SU-DHL-6 (cell line): ENCODE data around the gene SCO2.

Experiments used
- H2AFZ ChIP-seq: fragments of 200-600 bp; sonication (generic); 2 replicates; pipeline ENCODE4 v1.6.1; 2014; ENCODE audit warnings: low read depth, mild to moderate bottlenecking, moderate library complexity, mixed read lengths, antibody characterized with exemption, low read length; ENCODE audit not compliant: severe bottlenecking
- H3F3A ChIP-seq: fragments of 200-600 bp; shearing (Covaris generic); 2 replicates; pipeline ENCODE4 v1.6.0; 2016; ENCODE audit warnings: antibody characterized with exemption, mild to moderate bottlenecking; ENCODE audit not compliant: insufficient read depth
- H3K27ac ChIP-seq: fragments of 200-600 bp; sonication (generic); 2 replicates; pipeline ENCODE4 v1.5.1; 2016; ENCODE audit warnings: low read depth, mild to moderate bottlenecking, low read length, moderate library complexity, mixed read lengths
- H3K27me3 ChIP-seq: fragments of 200-600 bp; sonication (generic), shearing (Covaris generic); 2 replicates; pipeline ENCODE4 v1.6.0; 2014; ENCODE audit warnings: mild to moderate bottlenecking, low read length
- H3K36me3 ChIP-seq: fragments of 200-600 bp; sonication (generic); 2 replicates; pipeline ENCODE4 v1.6.1; 2014; ENCODE audit warnings: mild to moderate bottlenecking, low read length, mixed read lengths
- H3K4me2 ChIP-seq: fragments of 300-600, 200-600 bp; shearing (Covaris generic), sonication (generic); 2 replicates; pipeline ENCODE4 v1.6.0; 2014; ENCODE audit warnings: low read length, low read depth, mild to moderate bottlenecking; ENCODE audit not compliant: poor library complexity, severe bottlenecking
- H3K4me3 ChIP-seq: fragments of 200-600 bp; sonication (generic); 2 replicates; pipeline ENCODE4 v1.5.1; 2014; ENCODE audit warnings: antibody characterized with exemption, low read length, mild to moderate bottlenecking, mixed read lengths; ENCODE audit not compliant: insufficient read depth, poor library complexity, severe bottlenecking
- H3K79me2 ChIP-seq: fragments of 200-600 bp; sonication (generic); 2 replicates; pipeline ENCODE4 v1.6.1; 2014; ENCODE audit warnings: mild to moderate bottlenecking, low read length, moderate library complexity; ENCODE audit not compliant: insufficient read depth
- H3K9ac ChIP-seq: fragments of 200-600 bp; sonication (generic); 2 replicates; pipeline ENCODE4 v1.7.0; 2014; ENCODE audit warnings: mild to moderate bottlenecking, low read length
- H3K9me2 ChIP-seq: fragments of 200-600 bp; sonication (generic); replicated peaks from 2 replicates; pipeline ENCODE4 v1.6.1; 2014; ENCODE audit warnings: low read length; ENCODE audit not compliant: insufficient read depth
- H3K9me3 ChIP-seq: fragments of 200-600 bp; sonication (generic); 2 replicates; pipeline ENCODE4 v1.6.1; 2014; ENCODE audit warnings: low read length, mixed read lengths; ENCODE audit not compliant: insufficient read depth
- H4K20me1 ChIP-seq: fragments of 200-600 bp; sonication (generic); 2 replicates; pipeline ENCODE4 v1.6.1; 2014; ENCODE audit warnings: low read depth, mild to moderate bottlenecking, antibody characterized with exemption, low read length, moderate library complexity, mixed read lengths
- EZH2phosphoT487 ChIP-seq: fragments of 200-600 bp; sonication (generic), shearing (Covaris generic); conservative IDR thresholded peaks from 2 replicates; pipeline ENCODE4 v1.6.1; 2018; ENCODE audit warnings: mild to moderate bottlenecking, antibody characterized with exemption, low read length, moderate library complexity, mixed read lengths
- TF ChIP-seq, protein P1 (sequence below): fragments of 200-600 bp; sonication (generic); IDR thresholded peaks from one replicate; pipeline ENCODE4 v1.5.1; 2017; ENCODE audit warnings: antibody characterized with exemption, mild to moderate bottlenecking, low read length, moderate library complexity; ENCODE audit not compliant: insufficient read depth, poor library complexity, severe bottlenecking

SCO2 gene

GRCh38 chr22:50572965-50573364 lies 47.6 kb upstream of the SCO2 start:
- no peak overlapping the region for H3K9ac ChIP-seq
- H3K4me2 ChIP-seq = no peak overlapping the region
- no peak overlapping the region for H3K4me3 ChIP-seq
- H4K20me1 ChIP-seq = no peaks in the 10 kb centered on the region
- H3K9me2 ChIP-seq = no peaks in the 10 kb centered on the region
- H3K36me3 ChIP-seq = 0 out of 2 replicates have a peak, but pooled peaks cover 4% of the 10 kb centered on the region
- no peaks in the 10 kb centered on the region for H3K9me3 ChIP-seq
- H3K27me3 ChIP-seq = no peaks in the 10 kb centered on the region
- H3K79me2 ChIP-seq = no peaks in the 10 kb centered on the region
- no peak overlapping the region for H3K27ac ChIP-seq
- no peak overlapping the region for H2AFZ ChIP-seq
- TF ChIP-seq, protein P1, sequence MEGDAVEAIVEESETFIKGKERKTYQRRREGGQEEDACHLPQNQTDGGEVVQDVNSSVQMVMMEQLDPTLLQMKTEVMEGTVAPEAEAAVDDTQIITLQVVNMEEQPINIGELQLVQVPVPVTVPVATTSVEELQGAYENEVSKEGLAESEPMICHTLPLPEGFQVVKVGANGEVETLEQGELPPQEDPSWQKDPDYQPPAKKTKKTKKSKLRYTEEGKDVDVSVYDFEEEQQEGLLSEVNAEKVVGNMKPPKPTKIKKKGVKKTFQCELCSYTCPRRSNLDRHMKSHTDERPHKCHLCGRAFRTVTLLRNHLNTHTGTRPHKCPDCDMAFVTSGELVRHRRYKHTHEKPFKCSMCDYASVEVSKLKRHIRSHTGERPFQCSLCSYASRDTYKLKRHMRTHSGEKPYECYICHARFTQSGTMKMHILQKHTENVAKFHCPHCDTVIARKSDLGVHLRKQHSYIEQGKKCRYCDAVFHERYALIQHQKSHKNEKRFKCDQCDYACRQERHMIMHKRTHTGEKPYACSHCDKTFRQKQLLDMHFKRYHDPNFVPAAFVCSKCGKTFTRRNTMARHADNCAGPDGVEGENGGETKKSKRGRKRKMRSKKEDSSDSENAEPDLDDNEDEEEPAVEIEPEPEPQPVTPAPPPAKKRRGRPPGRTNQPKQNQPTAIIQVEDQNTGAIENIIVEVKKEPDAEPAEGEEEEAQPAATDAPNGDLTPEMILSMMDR = no peak
- TF ChIP-seq EZH2phosphoT487 = no peak
- no peaks in the 10 kb centered on the region for H3F3A ChIP-seq

DNA sequence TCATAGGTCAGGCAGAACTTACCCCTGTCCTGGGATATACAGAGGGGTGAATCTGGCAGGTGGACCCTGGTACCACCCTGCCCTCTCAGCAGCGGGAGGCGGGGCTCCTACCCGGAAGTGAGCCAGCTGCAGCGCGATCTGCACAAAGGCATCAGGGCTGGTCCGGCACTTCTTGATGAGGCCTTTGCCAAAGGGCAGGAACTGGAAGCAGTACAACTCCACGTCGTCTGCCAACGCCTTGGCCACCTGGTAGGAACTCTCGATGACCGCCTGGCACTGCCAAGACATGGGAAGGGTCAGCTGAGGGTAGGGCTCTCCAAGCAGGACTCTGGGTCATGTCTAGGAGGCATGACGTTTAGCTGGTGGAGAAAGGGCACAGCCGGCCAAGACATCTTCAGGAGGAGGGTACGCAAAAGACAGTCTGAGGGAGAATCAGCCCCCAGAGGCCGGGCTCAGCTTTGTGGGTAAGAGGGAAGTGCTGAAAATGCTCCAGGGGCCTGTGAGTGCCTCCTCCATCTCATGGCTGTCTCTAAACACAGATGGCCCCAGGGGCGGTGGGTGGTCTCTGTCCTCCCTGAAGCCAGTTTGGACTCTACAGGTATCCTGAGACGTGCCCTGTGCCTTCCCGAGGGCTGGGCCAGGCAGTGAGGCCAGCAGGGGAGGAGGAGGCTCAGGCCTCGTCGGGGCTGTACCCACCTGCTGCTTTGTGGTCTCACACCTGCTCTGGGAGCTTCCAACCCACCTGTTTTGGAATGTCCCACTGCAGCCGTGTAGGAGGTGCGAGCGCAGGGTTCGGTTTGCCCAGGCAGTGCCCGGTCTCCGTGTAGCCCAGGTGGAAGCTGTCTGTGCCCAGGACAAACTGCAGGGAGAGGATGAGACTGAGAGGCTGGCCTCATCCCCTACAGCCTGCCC lies 46.1 kb upstream of the SCO2 start:
- Histone ChIP-seq H3K27me3 (no peaks in the 10 kb centered on the region), H3K9me3 (no peaks in the 10 kb centered on the region), H3K79me2 (no peaks in the 10 kb centered on the region), H3K4me3 (no peak overlapping the region), H3K36me3 (peaks cover 4% of the 10 kb centered on the region; the same call in 1 of the 2 replicates), H4K20me1 (no peaks in the 10 kb centered on the region), H3F3A (no peaks in the 10 kb centered on the region; the same call in 1 of the 2 replicates), H3K9me2 (no peaks in the 10 kb centered on the region), H3K4me2 (no peak overlapping the region), H3K27ac (no peak overlapping the region), H3K9ac (no peak overlapping the region), H2AFZ (no peak overlapping the region)
- no peak for TF ChIP-seq EZH2phosphoT487
- TF ChIP-seq, protein P1 = no peak

DNA sequence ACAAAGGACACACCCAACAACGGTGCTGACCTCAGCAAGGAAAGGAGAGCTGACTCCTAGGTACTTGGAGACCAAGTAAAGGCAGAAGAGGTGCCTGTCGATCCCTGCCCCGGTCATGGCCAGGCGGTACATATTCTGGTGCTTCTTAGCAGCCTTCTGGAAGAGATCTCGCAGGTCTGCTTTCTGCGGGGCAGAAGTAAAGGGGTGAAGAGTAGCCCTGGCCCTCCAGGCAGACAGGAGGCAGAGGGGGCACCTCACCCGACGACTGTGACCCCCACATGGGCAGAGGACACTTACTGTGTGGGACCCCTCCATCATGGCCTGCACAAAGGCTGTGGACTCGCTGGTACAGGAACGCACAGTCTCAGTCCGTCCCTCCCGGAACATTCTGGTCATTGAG lies 45.5 kb upstream of the SCO2 start:
- no peak overlapping the region for H3K4me3 ChIP-seq
- no peak overlapping the region for H3K9ac ChIP-seq
- no peaks in the 10 kb centered on the region for H4K20me1 ChIP-seq
- H3K4me2 ChIP-seq = no peak overlapping the region
- no peaks in the 10 kb centered on the region for H3K79me2 ChIP-seq
- no peaks in the 10 kb centered on the region for H3K9me3 ChIP-seq
- H3K27me3 ChIP-seq = no peaks in the 10 kb centered on the region
- H3F3A ChIP-seq = no peaks in the 10 kb centered on the region; the same call in 1 of the 2 replicates
- H3K27ac ChIP-seq = no peak overlapping the region
- no peak overlapping the region for H2AFZ ChIP-seq
- peaks cover 4% of the 10 kb centered on the region; the same call in 1 of the 2 replicates for H3K36me3 ChIP-seq
- no peaks in the 10 kb centered on the region for H3K9me2 ChIP-seq
- TF ChIP-seq, protein P1 = no peak
- TF ChIP-seq EZH2phosphoT487 = no peak
